ENCODE data around the gene C5orf15. TPM values are rescaled to one million over a fixed set of nuclear protein-coding genes. Genes with fewer than 3 reads are reported as not detected.
"Not testable (repeated sequence)": the region's sequence is repeated elsewhere in the genome, so short reads cannot be mapped to it uniquely, and the experiment has no call there.

Gene C5orf15
- total RNA-seq, 2 experiments from 2014 or later = 19.1 to 24.8 TPM

GRCh38 chr5:133947431-133947841 is 21.0 kb downstream of the C5orf15 start:
- Mint-ChIP-seq H3K27me3 (no peaks in the 10 kb centered on the region), H3K27ac (no peak overlapping the region), H3K4me1 (no peaks in the 10 kb centered on the region), H3K9me3 (no peaks in the 10 kb centered on the region), H3K4me3 (no peak overlapping the region), H3K36me3 (no peaks in the 10 kb centered on the region)
- POLR2A ChIA-PET = interaction anchor here (1.9 kb wide), 1 partner anchor 17 kb away, joined by 6 read pairs; no protein-coding TSS in a partner anchor
- ATAC-seq (ENCODE audit: low read depth) = no peak
- no peak for DNase-seq

- ATAC-seq (ENCODE audit: low read depth) (no peak), DNase-seq (no peak)
- H3K27ac Mint-ChIP-seq = no peak overlapping the region
- H3K9me3 Mint-ChIP-seq = no peaks in the 10 kb centered on the region
- H3K4me3 Mint-ChIP-seq = no peak overlapping the region
- POLR2A ChIA-PET = no interaction called here
- H3K27me3 Mint-ChIP-seq = no peaks in the 10 kb centered on the region
- no peaks in the 10 kb centered on the region for H3K36me3 Mint-ChIP-seq
- H3K4me1 Mint-ChIP-seq = no peaks in the 10 kb centered on the region
Measured at GRCh38 chr5:133945568-133945967, 22.9 kb downstream of the C5orf15 start.

GRCh38 chr5:133944263-133945185 is 23.9 kb downstream of the C5orf15 start:
- ATAC-seq (ENCODE audit: low read depth) (no peak), DNase-seq (no peak)
- H3K4me3 Mint-ChIP-seq = no peak overlapping the region
- no peaks in the 10 kb centered on the region for H3K9me3 Mint-ChIP-seq
- H3K27ac Mint-ChIP-seq = no peak overlapping the region
- no peaks in the 10 kb centered on the region for H3K27me3 Mint-ChIP-seq
- no peaks in the 10 kb centered on the region for H3K36me3 Mint-ChIP-seq
- H3K4me1 Mint-ChIP-seq = peaks cover 3% of the 10 kb centered on the region
- POLR2A ChIA-PET = no interaction called here

GRCh38 chr5:133943475-133943817 is 25.0 kb downstream of the C5orf15 start:
- DNase-seq (no peak), ATAC-seq (ENCODE audit: low read depth) (no peak)
- H3K27me3 Mint-ChIP-seq = no peaks in the 10 kb centered on the region
- H3K4me1 Mint-ChIP-seq = peaks cover 4% of the 10 kb centered on the region
- POLR2A ChIA-PET = no interaction called here
- H3K36me3 Mint-ChIP-seq = no peaks in the 10 kb centered on the region
- no peak overlapping the region for H3K4me3 Mint-ChIP-seq
- H3K27ac Mint-ChIP-seq = no peak overlapping the region
- H3K9me3 Mint-ChIP-seq = no peaks in the 10 kb centered on the region

GRCh38 chr5:133942614-133943474 is 25.6 kb downstream of the C5orf15 start:
- Mint-ChIP-seq H3K9me3 (no peaks in the 10 kb centered on the region), H3K27me3 (no peaks in the 10 kb centered on the region), H3K36me3 (no peaks in the 10 kb centered on the region), H3K4me1 (peaks cover 4% of the 10 kb centered on the region), H3K27ac (no peak overlapping the region), H3K4me3 (no peak overlapping the region)
- DNase-seq (no peak), ATAC-seq (ENCODE audit: low read depth) (no peak)
- POLR2A ChIA-PET = no interaction called here

- Mint-ChIP-seq H3K4me3 (no peak overlapping the region), H3K9me3 (no peaks in the 10 kb centered on the region), H3K27ac (no peak overlapping the region), H3K4me1 (peaks cover 4% of the 10 kb centered on the region), H3K27me3 (no peaks in the 10 kb centered on the region), H3K36me3 (no peaks in the 10 kb centered on the region)
- POLR2A ChIA-PET = no interaction called here
- ATAC-seq (ENCODE audit: low read depth) (no peak), DNase-seq (no peak)
Measured at GRCh38 chr5:133941456-133942196, 26.8 kb downstream of the C5orf15 start.

- POLR2A ChIA-PET = no interaction called here
- Mint-ChIP-seq H3K4me1 (peaks cover 4% of the 10 kb centered on the region), H3K27ac (no peak overlapping the region), H3K36me3 (no peaks in the 10 kb centered on the region), H3K27me3 (no peaks in the 10 kb centered on the region), H3K9me3 (no peaks in the 10 kb centered on the region), H3K4me3 (no peak overlapping the region)
- no peak for DNase-seq
- no peak for ATAC-seq (ENCODE audit: low read depth)
Measured at GRCh38 chr5:133939668-133940067, 28.8 kb downstream of the C5orf15 start.

- no peak for ATAC-seq (ENCODE audit: low read depth)
Measured at GRCh38 chr5:133938929-133939328, 29.5 kb downstream of the C5orf15 start.

GRCh38 chr5:133938039-133938821 is 30.2 kb downstream of the C5orf15 start:
- ATAC-seq (ENCODE audit: low read depth) = no peak
- Mint-ChIP-seq H3K36me3 (no peaks in the 10 kb centered on the region), H3K4me1 (peaks cover 5% of the 10 kb centered on the region), H3K27ac (no peak overlapping the region), H3K9me3 (no peaks in the 10 kb centered on the region), H3K4me3 (no peak overlapping the region), H3K27me3 (no peaks in the 10 kb centered on the region)
- no peak for DNase-seq
- POLR2A ChIA-PET = no interaction called here

More at GRCh38 chr5:133938929-133939328, 29.5 kb downstream of the C5orf15 start:
- Mint-ChIP-seq H3K36me3 (no peaks in the 10 kb centered on the region), H3K27me3 (no peaks in the 10 kb centered on the region), H3K4me3 (no peak overlapping the region), H3K4me1 (peaks cover 5% of the 10 kb centered on the region), H3K27ac (no peak overlapping the region), H3K9me3 (no peaks in the 10 kb centered on the region)
- no peak for DNase-seq
- POLR2A ChIA-PET = no interaction called here

- ATAC-seq (ENCODE audit: low read depth); POLR2A ChIA-PET; H3K36me3 Mint-ChIP-seq; H3K27me3 Mint-ChIP-seq; DNase-seq; H3K27ac Mint-ChIP-seq; H3K9me3 Mint-ChIP-seq; H3K4me1 Mint-ChIP-seq; H3K4me3 Mint-ChIP-seq: not testable (repeated sequence)
Measured at GRCh38 chr5:133937628-133938027, 30.8 kb downstream of the C5orf15 start.

- H3K27ac Mint-ChIP-seq = peak overlapping the region; percentile 19
- H3K9me3 Mint-ChIP-seq = no peaks in the 10 kb centered on the region
- POLR2A ChIA-PET = interaction anchor here (0.7 kb wide), 1 partner anchor 187 kb away, joined by 3 read pairs; no protein-coding TSS in a partner anchor
- DNase-seq = no peak
- H3K27me3 Mint-ChIP-seq = no peaks in the 10 kb centered on the region
- H3K4me3 Mint-ChIP-seq = no peak overlapping the region
- H3K36me3 Mint-ChIP-seq = no peaks in the 10 kb centered on the region
- H3K4me1 Mint-ChIP-seq = peaks cover 8% of the 10 kb centered on the region
- no peak for ATAC-seq (ENCODE audit: low read depth)
Measured at GRCh38 chr5:133936651-133937015, 31.8 kb downstream of the C5orf15 start.

GRCh38 chr5:133935991-133936650 is 32.3 kb downstream of the C5orf15 start:
- H3K4me1 Mint-ChIP-seq, DNase-seq: not testable (repeated sequence)
- POLR2A ChIA-PET = interaction anchor here (0.7 kb wide), 1 partner anchor 186 kb away, joined by 3 read pairs; no protein-coding TSS in a partner anchor

More at GRCh38 chr5:133935991-133936650, 32.3 kb downstream of the C5orf15 start:
- H3K36me3 Mint-ChIP-seq; H3K27me3 Mint-ChIP-seq; ATAC-seq (ENCODE audit: low read depth); H3K27ac Mint-ChIP-seq; H3K9me3 Mint-ChIP-seq; H3K4me3 Mint-ChIP-seq: not testable (repeated sequence)
